Epithelial cell of prostate (primary cell): ENCODE results near the gene ROR2.
"Not testable (repeated sequence)": the region's sequence is repeated elsewhere in the genome, so short reads cannot be mapped to it uniquely, and the experiment has no call there.

Experiments used
- DNase-seq: peaks from one replicate; pipeline ENCODE4 v3.0.0-alpha.2; 2011; ENCODE audit warnings: low read depth, low spot score
- H3K27ac ChIP-seq: fragments of 450-650 bp; 2 replicates; pipeline ENCODE4 v1.5.1; 2017; ENCODE audit warnings: mild to moderate bottlenecking

Gene ROR2

GRCh38 chr9:91809581-91810285 is 140.3 kb downstream of the ROR2 start:
- H3K27ac ChIP-seq = no peak overlapping the region
- no peak for DNase-seq

GRCh38 chr9:91807643-91808246 is 142.3 kb downstream of the ROR2 start:
- no peak for DNase-seq
- H3K27ac ChIP-seq = no peak overlapping the region

- DNase-seq = no peak
- no peak overlapping the region for H3K27ac ChIP-seq
Observed at GRCh38 chr9:91805031-91805430, 145.0 kb downstream of the ROR2 start.

- no peak for DNase-seq
Observed at GRCh38 chr9:91803970-91804752, 145.9 kb downstream of the ROR2 start.

GRCh38 chr9:91803151-91803940 is 146.7 kb downstream of the ROR2 start:
- H3K27ac ChIP-seq = no peak overlapping the region
- DNase-seq = no peak

More at GRCh38 chr9:91803970-91804752, 145.9 kb downstream of the ROR2 start:
- no peak overlapping the region for H3K27ac ChIP-seq

- no peak overlapping the region for H3K27ac ChIP-seq
- DNase-seq = no peak
Observed at GRCh38 chr9:91802391-91802790, 147.6 kb downstream of the ROR2 start.

GRCh38 chr9:91800473-91801030 is 149.5 kb downstream of the ROR2 start:
- no peak for DNase-seq
- H3K27ac ChIP-seq = no peak overlapping the region

GRCh38 chr9:91799113-91799744 is 150.8 kb downstream of the ROR2 start:
- H3K27ac ChIP-seq = no peak overlapping the region

GRCh38 chr9:91798273-91799112 is 151.5 kb downstream of the ROR2 start:
- DNase-seq, H3K27ac ChIP-seq: not testable (repeated sequence)

More at GRCh38 chr9:91799113-91799744, 150.8 kb downstream of the ROR2 start:
- DNase-seq = no peak

- not testable (repeated sequence) for DNase-seq, H3K27ac ChIP-seq
Observed at GRCh38 chr9:91797517-91797916, 152.5 kb downstream of the ROR2 start.

- H3K27ac ChIP-seq = peak overlapping the region; percentile 56
- not testable (repeated sequence) for DNase-seq
Observed at GRCh38 chr9:91796516-91796915, 153.5 kb downstream of the ROR2 start.

GRCh38 chr9:91795598-91796241 is 154.3 kb downstream of the ROR2 start:
- H3K27ac ChIP-seq = peak overlapping the region; percentile 56

GRCh38 chr9:91793371-91793770 is 156.7 kb downstream of the ROR2 start:
- DNase-seq = not testable (repeated sequence)

More at GRCh38 chr9:91795598-91796241, 154.3 kb downstream of the ROR2 start:
- no peak for DNase-seq

GRCh38 chr9:91790917-91791316 is 159.1 kb downstream of the ROR2 start:
- no peak overlapping the region for H3K27ac ChIP-seq
- DNase-seq = no peak

More at GRCh38 chr9:91793371-91793770, 156.7 kb downstream of the ROR2 start:
- not testable (repeated sequence) for H3K27ac ChIP-seq

GRCh38 chr9:91789941-91790340 is 160.1 kb downstream of the ROR2 start:
- no peak for DNase-seq
- H3K27ac ChIP-seq = no peak overlapping the region

GRCh38 chr9:91787931-91788330 is 162.1 kb downstream of the ROR2 start:
- DNase-seq = no peak
- no peak overlapping the region for H3K27ac ChIP-seq

- no peak overlapping the region for H3K27ac ChIP-seq
- DNase-seq = no peak
Observed at GRCh38 chr9:91786132-91786896, 163.7 kb downstream of the ROR2 start.
